GM18909 (cell line): Measurements from ENCODE around the gene CACNA1B.

ENCODE experiments used
- ATAC-seq: cut with Tn5 transposase; IDR thresholded peaks from one replicate; pipeline ENCODE4 v1.9.1; 2021; ENCODE audit warnings: mild to moderate bottlenecking; ENCODE audit not compliant: unreplicated experiment, poor library complexity

CACNA1B gene

DNA sequence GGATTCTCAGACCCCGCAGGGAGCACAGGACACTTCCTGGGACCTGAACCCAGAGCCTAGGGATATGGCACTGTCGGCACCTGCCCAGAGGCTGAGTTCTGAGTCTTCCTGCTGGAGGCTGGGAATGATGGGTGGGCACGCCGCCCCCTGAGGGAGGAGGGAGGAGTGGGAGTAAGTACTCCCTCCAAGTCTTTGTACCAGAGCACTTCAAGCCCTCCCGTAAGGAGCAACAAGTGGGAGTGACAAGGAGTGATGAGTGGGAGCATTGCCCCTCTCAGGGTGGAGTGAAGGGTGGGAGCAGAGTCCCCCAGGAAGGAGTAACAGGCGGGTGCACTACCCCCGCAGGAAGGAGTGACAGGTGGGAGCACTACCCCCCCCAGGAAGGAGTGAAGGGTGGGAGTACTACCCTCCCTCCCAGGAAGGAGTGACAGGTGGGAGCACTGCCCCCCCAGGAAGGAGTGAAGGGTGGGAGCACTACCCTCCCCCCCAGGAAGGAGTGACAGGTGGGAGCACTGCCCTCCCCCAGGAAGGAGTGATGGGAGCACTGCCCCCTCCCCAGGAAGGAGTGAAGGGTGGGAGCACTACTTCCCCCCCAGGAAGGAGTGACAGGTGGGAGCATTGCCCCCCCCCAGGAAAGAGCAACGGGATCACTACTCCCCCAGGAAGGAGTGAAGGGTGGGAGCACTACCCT is 100.1 kb downstream of the CACNA1B start:
- ATAC-seq: no peak

GRCh38 chr9:137978262-137978714 is 100.7 kb downstream of the CACNA1B start:
- ATAC-seq: no peak

- ATAC-seq: no peak
Observed at GRCh38 chr9:137982200-137982599, 104.6 kb downstream of the CACNA1B start.

GRCh38 chr9:137984005-137984404 is 106.4 kb downstream of the CACNA1B start:
- no peak for ATAC-seq

- no peak for ATAC-seq
Observed at GRCh38 chr9:137984520-137985257, 107.1 kb downstream of the CACNA1B start.

DNA sequence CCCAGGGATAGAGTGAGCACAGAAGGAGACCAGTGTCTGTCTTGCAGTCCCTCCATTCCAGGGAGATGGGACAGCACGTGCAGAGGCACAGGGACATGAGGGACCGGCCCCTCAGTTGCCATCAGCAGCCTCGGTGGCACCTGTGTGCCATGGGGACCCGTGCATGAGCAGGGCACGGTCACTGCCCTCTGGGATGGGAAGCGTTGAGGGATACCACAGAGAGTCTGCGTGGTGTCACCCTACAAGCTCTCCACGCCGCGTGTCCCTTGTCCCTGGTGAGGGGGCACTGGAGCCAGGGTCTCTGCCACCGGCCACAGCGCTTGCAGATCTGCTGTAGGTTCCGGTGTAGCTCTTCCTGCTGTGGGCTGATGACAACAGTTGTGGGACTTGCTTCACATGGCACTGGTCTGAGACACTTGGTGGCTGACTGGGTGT is 108.1 kb downstream of the CACNA1B start:
- ATAC-seq: no peak

DNA sequence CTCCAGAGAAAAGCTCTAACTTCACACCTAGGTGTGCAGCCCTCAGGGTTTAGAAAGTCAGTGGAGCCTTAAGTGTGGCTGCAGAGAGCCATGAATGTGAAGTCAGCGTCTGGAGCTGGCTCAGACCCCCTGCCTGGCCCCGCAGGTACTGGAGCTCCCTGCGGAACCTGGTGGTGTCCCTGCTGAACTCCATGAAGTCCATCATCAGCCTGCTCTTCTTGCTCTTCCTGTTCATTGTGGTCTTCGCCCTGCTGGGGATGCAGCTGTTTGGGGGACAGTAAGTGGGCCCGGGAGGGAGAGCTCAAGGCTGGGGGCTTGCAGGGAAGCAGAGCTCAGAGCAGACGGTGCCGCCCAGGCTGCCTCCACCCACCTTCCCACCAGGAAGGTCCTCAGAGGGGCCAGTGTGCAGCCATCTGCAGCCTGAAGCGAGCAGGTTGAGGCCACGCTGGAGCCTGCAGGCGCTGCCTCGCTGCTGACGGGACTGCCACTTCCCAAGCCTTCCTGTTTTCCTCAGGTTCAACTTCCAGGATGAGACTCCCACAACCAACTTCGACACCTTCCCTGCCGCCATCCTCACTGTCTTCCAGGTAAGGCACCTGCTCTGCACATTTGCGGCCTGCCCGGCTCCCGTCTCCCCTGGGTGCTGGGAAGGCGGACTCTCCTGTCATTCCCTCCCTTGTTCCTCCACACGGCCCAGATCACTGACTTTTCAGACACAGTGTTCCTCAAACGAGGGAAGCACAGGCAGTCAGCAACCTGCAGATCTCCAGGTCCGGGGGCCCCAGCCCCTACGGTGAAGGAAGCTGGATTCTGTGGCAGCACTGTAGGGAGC is 108.9 kb downstream of the CACNA1B start:
- no peak for ATAC-seq

GRCh38 chr9:137987244-137988030 is 109.9 kb downstream of the CACNA1B start:
- ATAC-seq: no peak

GRCh38 chr9:137988051-137988450 is 110.5 kb downstream of the CACNA1B start:
- no peak for ATAC-seq

GRCh38 chr9:137988701-137989100 is 111.1 kb downstream of the CACNA1B start:
- ATAC-seq: no peak

GRCh38 chr9:137989156-137989555 is 111.6 kb downstream of the CACNA1B start:
- ATAC-seq: no peak

DNA sequence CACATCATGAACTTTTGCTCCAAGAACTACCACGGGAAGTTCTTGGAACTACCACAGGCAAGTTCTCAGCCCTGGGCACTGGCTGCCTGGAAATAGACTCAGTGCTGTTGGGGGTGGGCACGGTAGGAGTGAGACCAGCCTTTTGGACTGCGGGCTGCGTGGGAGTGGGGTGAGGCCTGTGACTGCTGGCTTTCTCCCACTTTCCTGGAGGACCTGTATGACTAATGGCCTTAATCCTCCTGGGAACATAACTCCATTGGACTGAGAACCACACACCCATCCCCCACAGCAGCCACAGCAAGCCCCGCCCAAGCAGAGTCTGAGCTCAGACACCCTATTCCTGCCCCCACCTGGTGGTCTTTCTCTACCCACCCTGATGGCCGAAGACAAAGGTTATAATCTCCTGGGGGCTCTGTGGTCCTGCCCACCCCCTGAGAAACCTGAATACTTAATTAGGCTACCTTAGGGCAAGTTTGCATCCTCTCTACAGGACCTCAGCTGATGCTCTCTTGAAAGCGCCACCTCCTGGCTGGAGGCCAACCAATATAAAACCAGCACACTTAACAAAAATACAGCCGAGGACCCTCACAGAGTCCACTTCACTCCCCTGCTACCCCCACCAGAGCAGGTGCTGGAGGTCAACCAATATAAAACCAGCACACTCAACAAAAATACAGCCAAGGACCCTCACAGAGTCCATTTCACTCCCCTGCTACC is 112.6 kb downstream of the CACNA1B start:
- ATAC-seq: no peak

GRCh38 chr9:138003485-138004190 is 126.1 kb downstream of the CACNA1B start:
- ATAC-seq: no peak

DNA sequence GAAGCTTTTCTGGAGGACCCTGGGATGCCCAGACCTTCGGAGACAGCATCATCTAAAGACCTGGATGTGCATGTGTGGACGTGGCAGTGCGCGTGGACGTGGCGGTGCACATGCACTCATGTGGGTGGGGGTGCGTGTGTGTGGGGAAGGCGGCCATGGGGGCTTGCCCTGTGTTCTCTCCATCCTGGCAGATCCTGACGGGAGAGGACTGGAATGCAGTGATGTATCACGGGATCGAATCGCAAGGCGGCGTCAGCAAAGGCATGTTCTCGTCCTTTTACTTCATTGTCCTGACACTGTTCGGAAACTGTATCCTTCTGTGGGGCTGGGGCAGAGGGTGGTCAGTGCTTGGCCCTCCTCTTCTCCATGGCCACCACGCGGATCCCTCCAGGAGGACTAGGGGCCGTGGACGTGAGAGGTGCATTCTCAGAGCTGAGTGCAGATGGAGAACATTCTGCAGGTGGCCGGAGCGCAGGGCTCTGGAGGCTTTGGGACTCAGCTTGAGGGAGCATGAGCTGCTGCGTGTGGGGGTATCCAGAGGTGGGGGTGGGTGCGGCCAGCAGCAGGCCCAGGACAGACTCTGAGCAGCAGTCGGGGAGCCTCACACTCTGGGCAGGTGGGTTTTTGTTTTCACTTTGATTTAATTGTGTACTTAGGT is 129.1 kb downstream of the CACNA1B start:
- no peak for ATAC-seq

GRCh38 chr9:138007566-138007917 is 130.0 kb downstream of the CACNA1B start:
- ATAC-seq: no peak

- no peak for ATAC-seq
Observed at GRCh38 chr9:138007918-138008841, 130.6 kb downstream of the CACNA1B start.

- ATAC-seq: no peak
Observed at GRCh38 chr9:138009016-138009802, 131.6 kb downstream of the CACNA1B start.
